NCI-H1048 (cell line): ENCODE data around the gene DNAH8.

Source experiments
- DNase-seq: peaks from one replicate; lab custom pipeline; 2025; lab: John Stamatoyannopoulos, UW

DNAH8 gene

GRCh38 chr6:39018103-39018502, 303.0 kb downstream of the DNAH8 start:
- no peak for DNase-seq

- DNase-seq, result no peak
These were observed 305.0 kb downstream of the DNAH8 start for GRCh38 chr6:39020136-39020535.

- DNase-seq, result no peak
These were observed 305.9 kb downstream of the DNAH8 start for GRCh38 chr6:39021041-39021440.

GRCh38 chr6:39021779-39022178, 306.7 kb downstream of the DNAH8 start:
- DNase-seq, result no peak

GRCh38 chr6:39026175-39026574, 311.1 kb downstream of the DNAH8 start:
- no peak for DNase-seq

GRCh38 chr6:39029156-39030011, 314.3 kb downstream of the DNAH8 start:
- DNase-seq, result no peak

GRCh38 chr6:39035681-39036080, 320.6 kb downstream of the DNAH8 start:
- no peak for DNase-seq

GRCh38 chr6:39037082-39037508, 322.0 kb downstream of the DNAH8 start:
- DNase-seq, result no peak

GRCh38 chr6:39037707-39038106, 322.6 kb downstream of the DNAH8 start:
- DNase-seq, result no peak

- DNase-seq, result no peak
These were observed 325.1 kb downstream of the DNAH8 start for GRCh38 chr6:39040080-39040673.

GRCh38 chr6:39041072-39041471, 326.0 kb downstream of the DNAH8 start:
- DNase-seq, result no peak

GRCh38 chr6:39043776-39044175, 328.7 kb downstream of the DNAH8 start:
- DNase-seq, result no peak

- DNase-seq, result no peak
These were observed 329.1 kb downstream of the DNAH8 start for GRCh38 chr6:39044181-39044580.

GRCh38 chr6:39047434-39048327, 332.6 kb downstream of the DNAH8 start:
- no peak for DNase-seq

GRCh38 chr6:39048481-39049399, 333.6 kb downstream of the DNAH8 start, which contains the start of gene GLP1R:
Gene GLP1R, plus strand, starts transcription at chr6:39048781. Its CDS starts 60 bp downstream, at chr6:39048841.
- no peak for DNase-seq

- DNase-seq, result no peak
These were observed 334.6 kb downstream of the DNAH8 start for GRCh38 chr6:39049575-39050283.

GRCh38 chr6:39050453-39051112, 335.5 kb downstream of the DNAH8 start:
- no peak for DNase-seq

- DNase-seq, result no peak
These were observed 336.4 kb downstream of the DNAH8 start for GRCh38 chr6:39051399-39052122.

- DNase-seq, result no peak
These were observed 338.0 kb downstream of the DNAH8 start for GRCh38 chr6:39053016-39053624.
